Liver (tissue), 9 donors: ENCODE data around the gene ARMC2. TPM values are rescaled to one million over a fixed set of nuclear protein-coding genes. Genes with fewer than 3 reads are reported as not detected.

Source experiments
- DNase-seq: peaks from one replicate; pipeline ENCODE4 v3.0.0-alpha.2; 2017; ENCODE audit warnings: low spot score
- H3K27ac ChIP-seq, 2 donors: one replicate each; pipeline ENCODE4 v1.7.0; 2013; ENCODE audit warnings: inconsistent platforms in 2 of 2, low read length in 2 of 2, control low read depth in 1 of 2, low read depth in 1 of 2, mild to moderate bottlenecking in 1 of 2
- H3K27me3 ChIP-seq, 4 donors: one replicate each; pipeline versions ENCODE4 v1.6.1 to v1.7.0; 2013; ENCODE audit warnings: low read length in 3 of 4, inconsistent platforms in 1 of 4, mild to moderate bottlenecking in 1 of 4, moderate library complexity in 1 of 4; ENCODE audit not compliant: control insufficient read depth in 4 of 4, insufficient read depth in 4 of 4
- H3K36me3 ChIP-seq, 4 donors: one replicate each; pipeline versions ENCODE4 v1.6.1 to v1.7.0; 2013; ENCODE audit warnings: low read length in 3 of 4, mild to moderate bottlenecking in 3 of 4, low read depth in 1 of 4, moderate library complexity in 1 of 4; ENCODE audit not compliant: control insufficient read depth in 4 of 4, insufficient read depth in 3 of 4
- H3K4me1 ChIP-seq, 4 donors: one replicate each; pipeline versions ENCODE4 v1.6.1 to v1.7.0; 2013; ENCODE audit warnings: low read length in 3 of 4, mild to moderate bottlenecking in 3 of 4, moderate library complexity in 1 of 4; ENCODE audit not compliant: control insufficient read depth in 4 of 4, insufficient read depth in 4 of 4
- H3K4me3 ChIP-seq, 3 donors: one replicate each; pipeline versions ENCODE4 v1.6.1 to v1.7.0; 2013; ENCODE audit warnings: low read length in 3 of 3, control low read depth in 1 of 3, low read depth in 1 of 3, mild to moderate bottlenecking in 1 of 3
- H3K9ac ChIP-seq, 2 donors: one replicate each; pipeline ENCODE4 v1.7.0; 2013; ENCODE audit warnings: low read length in 2 of 2, mild to moderate bottlenecking in 2 of 2, moderate library complexity in 2 of 2, control low read depth in 1 of 2, low read depth in 1 of 2
- H3K9me3 ChIP-seq, 4 donors: one replicate each; pipeline versions ENCODE4 v1.6.1 to v1.7.0; 2013; ENCODE audit warnings: low read length in 3 of 4; ENCODE audit not compliant: control insufficient read depth in 4 of 4
- ATF3 ChIP-seq: IDR thresholded peaks from 2 replicates; pipeline ENCODE4 v1.6.1; 2016; ENCODE audit warnings: antibody characterized with exemption
- CTCF ChIP-seq: fragments of 150-350 bp; IDR thresholded peaks from 2 replicates; pipeline ENCODE4 v1.5.1; 2017; ENCODE audit warnings: improper control_type of control experiment, low read depth, low read length; ENCODE audit not compliant: missing input control
- EGR1 ChIP-seq, 2 donors: IDR thresholded peaks; 2 replicates each; pipeline ENCODE4 v1.6.1; 2016 to 2018; ENCODE audit warnings: antibody characterized with exemption in 2 of 2, low read depth in 2 of 2
- FOXA1 ChIP-seq: IDR thresholded peaks from 2 replicates; pipeline ENCODE4 v1.6.1; 2016; ENCODE audit warnings: antibody characterized with exemption
- FOXA2 ChIP-seq: IDR thresholded peaks from 2 replicates; pipeline ENCODE4 v1.6.1; 2016; ENCODE audit warnings: antibody characterized with exemption
- GABPA ChIP-seq, 2 donors: IDR thresholded peaks in 1 of 2; conservative IDR thresholded peaks in 1 of 2; 2 replicates each; pipeline ENCODE4 v1.6.1; 2016; ENCODE audit warnings: antibody characterized with exemption in 2 of 2, mild to moderate bottlenecking in 1 of 2, moderate library complexity in 1 of 2
- HNF4A ChIP-seq, 2 donors: conservative IDR thresholded peaks; 2 replicates each; pipeline ENCODE4 v1.6.1; 2016; ENCODE audit warnings: antibody characterized with exemption in 2 of 2, mild to moderate bottlenecking in 2 of 2
- HNF4G ChIP-seq: IDR thresholded peaks from 2 replicates; pipeline ENCODE4 v1.6.1; 2016; ENCODE audit warnings: antibody characterized with exemption
- JUND ChIP-seq, 2 donors: IDR thresholded peaks; 2 replicates each; pipeline ENCODE4 v1.6.1; 2016; ENCODE audit warnings: antibody characterized with exemption in 2 of 2
- MAX ChIP-seq: IDR thresholded peaks from 2 replicates; pipeline ENCODE4 v1.6.1; 2016; ENCODE audit warnings: antibody characterized with exemption
- NR2F2 ChIP-seq: IDR thresholded peaks from 2 replicates; pipeline ENCODE4 v1.6.1; 2016; ENCODE audit warnings: antibody characterized with exemption
- REST ChIP-seq: IDR thresholded peaks from 2 replicates; pipeline ENCODE4 v1.6.1; 2016; ENCODE audit warnings: antibody characterized with exemption, mild to moderate bottlenecking
- RXRA ChIP-seq, 2 donors: IDR thresholded peaks; 2 replicates each; pipeline ENCODE4 v1.6.1; 2017 to 2018; ENCODE audit warnings: antibody characterized with exemption in 2 of 2, mild to moderate bottlenecking in 1 of 2
- SP1 ChIP-seq: IDR thresholded peaks from 2 replicates; pipeline ENCODE4 v1.6.1; 2018; ENCODE audit warnings: antibody characterized with exemption, mild to moderate bottlenecking
- TAF1 ChIP-seq: conservative IDR thresholded peaks from 2 replicates; pipeline ENCODE4 v1.6.1; 2016; ENCODE audit warnings: antibody characterized with exemption, mild to moderate bottlenecking
- YY1 ChIP-seq: IDR thresholded peaks from 2 replicates; pipeline ENCODE4 v1.6.1; 2016; ENCODE audit warnings: antibody characterized with exemption, mild to moderate bottlenecking
- ZBTB33 ChIP-seq: IDR thresholded peaks from 2 replicates; pipeline ENCODE4 v1.6.1; 2016; ENCODE audit warnings: antibody characterized with exemption
- WGBS: extraction: QIAGEN DNeasy Blood & Tissue Kit; methylation state at CpG from one replicate; pipeline ENCODE4 v1.1.7; 2013; 5-methylcytosine and 5-hydroxymethylcytosine counted together
- polyA plus RNA-seq, 2 donors: library from polyadenylated mRNA; stranded (reverse) in 1 of 2; unstranded in 1 of 2; fragments of 200-250 nt in 1 of 2; fragments of >200 nt in 1 of 2; fragmentation: Nextera tagmentation in 1 of 2; extraction: Ambion mirVana in 1 of 2; gene quantifications; one replicate each; pipeline versions ENCODE4 v1.2.1 to v1.2.3, GENCODE V29; 2013 to 2015
- total RNA-seq, 2 donors: library from RNA; depleted of rRNA; stranded (reverse); fragments of >200 nt; gene quantifications; one replicate each; pipeline ENCODE4 v1.2.3, GENCODE V29; 2014
- donor health status: healthy.
- donor health status: healthy.
- donor health status: healthy.
- donor health status: healthy.
- donor health status: healthy.

Gene ARMC2
- total and polyA plus RNA-seq, 4 donors, result 0.24 to 1.5 (median 0.73) TPM

GRCh38 chr6:108983151-108983550, 134.9 kb downstream of the ARMC2 start:
- H3K9me3 ChIP-seq, result peaks cover 0 to 1% (median 0%) of the 10 kb centered on the region in 4 donors
- no peak overlapping the region for H3K4me3 ChIP-seq
- DNase-seq, result no peak
- TF ChIP-seq SP1, result no peak
- no peak for TF ChIP-seq NR2F2
- TF ChIP-seq ATF3, result no peak
- TF ChIP-seq REST, result no peak
- no peak for TF ChIP-seq CTCF
- no peak for TF ChIP-seq FOXA1
- TF ChIP-seq HNF4A (conservative IDR thresholded peaks at IDR 0.05), result no peak
- no peak for TF ChIP-seq JUND (IDR thresholded peaks at IDR 0.05)
- no peak for TF ChIP-seq RXRA (IDR thresholded peaks at IDR 0.05)
- TF ChIP-seq FOXA2, result no peak
- TF ChIP-seq YY1, result no peak
- no peak for TF ChIP-seq EGR1 (IDR thresholded peaks at IDR 0.05; ENCODE audit: low read depth in 2 of 2)
- no peak for TF ChIP-seq ZBTB33
- no peak for TF ChIP-seq GABPA (IDR thresholded peaks at IDR 0.05 in 1 of 2, conservative IDR thresholded peaks at IDR 0.05 in 1 of 2)
- TF ChIP-seq MAX, result no peak
- TF ChIP-seq HNF4G, result no peak
- H3K27ac ChIP-seq, result no peak overlapping the region
- no peak overlapping the region for H3K9ac ChIP-seq
- peaks cover under 1 to 9% (median 4%) of the 10 kb centered on the region in 4 donors for H3K36me3 ChIP-seq
- H3K27me3 ChIP-seq, result no peaks in the 10 kb centered on the region
- no peaks in the 10 kb centered on the region for H3K4me1 ChIP-seq
- WGBS, result 40% methylated on average over 1 of the region's 1 CpG

GRCh38 chr6:108985301-108985700, 137.1 kb downstream of the ARMC2 start:
- DNase-seq, result no peak
- no peaks in the 10 kb centered on the region for H3K27me3 ChIP-seq
- H3K27ac ChIP-seq, result no peak overlapping the region
- peaks cover 0 to under 1% (median 0%) of the 10 kb centered on the region in 4 donors for H3K9me3 ChIP-seq
- H3K4me1 ChIP-seq, result peaks cover 0 to 8% (median 3%) of the 10 kb centered on the region in 4 donors
- peaks cover 4 to 20% (median 9%) of the 10 kb centered on the region in 4 donors for H3K36me3 ChIP-seq
- H3K4me3 ChIP-seq, result no peak overlapping the region
- H3K9ac ChIP-seq, result no peak overlapping the region
- TF ChIP-seq RXRA (IDR thresholded peaks at IDR 0.05) (no peak), TAF1 (no peak), NR2F2 (no peak), MAX (no peak), CTCF (no peak), EGR1 (IDR thresholded peaks at IDR 0.05; ENCODE audit: low read depth in 2 of 2) (no peak), REST (no peak)
